ENCODE measurements around the gene IL1RAPL2. TPM values are rescaled to one million over a fixed set of nuclear protein-coding genes. Genes with fewer than 3 reads are reported as not detected.

The IL1RAPL2 gene
- total and polyA plus RNA-seq, 10 of the 15 experiments (the other 5 are each of a cell fraction or from before 2014, with no cell fraction given), result 0.19 TPM; not detected in 9

GRCh38 chrX:105609530-105609929 is 1043.5 kb downstream of the IL1RAPL2 start:
- H4K20me1 ChIP-seq (ENCODE audit: control insufficient read depth, insufficient read depth), result no peaks in the 10 kb centered on the region
- no peaks in the 10 kb centered on the region for H3K4me1 ChIP-seq (ENCODE audit: control insufficient read depth, insufficient read depth, low read length)
- ChIA-PET RAD21 (ENCODE audit: unreplicated experiment) (no interaction called here), SMC1A (ENCODE audit: uncharacterized antibody, unreplicated experiment) (no interaction called here), POLR2A (no interaction called here), CTCF (no interaction called here)
- no peak overlapping the region for H3K27ac ChIP-seq (ENCODE audit: control insufficient read depth, insufficient read depth)
- intact Hi-C loops (cut with micrococcal nuclease; ENCODE audit: unreplicated experiment) (no loop called here), in situ Hi-C loops (cut with MboI) (no loop called here)
- DNase-seq (ENCODE audit: low read depth, low spot score), result no peak
- H3K4me2 ChIP-seq (ENCODE audit: control insufficient read depth, insufficient read depth), result no peak overlapping the region
- H3K9ac ChIP-seq (ENCODE audit: control insufficient read depth, insufficient read depth, low read length), result no peak overlapping the region
- FAIRE-seq, result no peak
- no peak overlapping the region for H3K4me3 ChIP-seq
- BruUV-seq (replicated peaks), result no TSS peak
- H3K27me3 ChIP-seq (replicated peaks in 1 of 2; ENCODE audit: control insufficient read depth in 2 of 2, insufficient read depth in 2 of 2, low read length in 1 of 2), result no peaks in the 10 kb centered on the region
- H3K9me3 ChIP-seq (replicated peaks; ENCODE audit: control insufficient read depth, insufficient read depth, low read length), result no peaks in the 10 kb centered on the region
- no peak for TF ChIP-seq JUNB (IDR thresholded peaks at IDR 0.05)
- TF ChIP-seq ZBTB4 (CRISPR knock-in tag; IDR thresholded peaks at IDR 0.05), result no peak
- TF ChIP-seq NFYB (IDR thresholded peaks at IDR 0.05; ENCODE audit: insufficient read depth, low read depth, low read length), result no peak
- no peak for TF ChIP-seq RCOR1 (conservative IDR thresholded peaks at IDR 0.05; ENCODE audit: low read depth, low read length)
- no peak for TF ChIP-seq ATF7 (IDR thresholded peaks at IDR 0.05; ENCODE audit: low read depth)
- TF ChIP-seq TARDBP (IDR thresholded peaks at IDR 0.05; ENCODE audit: borderline replicate concordance), result no peak
- no peak for TF ChIP-seq SP1 (IDR thresholded peaks at IDR 0.05; ENCODE audit: low read depth, low read length)
- TF ChIP-seq ZBTB33 (IDR thresholded peaks at IDR 0.05), result no peak
- TF ChIP-seq IRF3 (IDR thresholded peaks at IDR 0.05), result no peak
- TF ChIP-seq SIX5 (IDR thresholded peaks at IDR 0.05; ENCODE audit: low read depth, low read length, severe bottlenecking), result no peak
- no peak for TF ChIP-seq EED (IDR thresholded peaks at IDR 0.05; ENCODE audit: low read depth)
- no peak for TF ChIP-seq YY1 (IDR thresholded peaks at IDR 0.05; ENCODE audit: low read depth, low read length)
- TF ChIP-seq POLR2AphosphoS5 (IDR thresholded peaks at IDR 0.05; ENCODE audit: low read length), result no peak
- TF ChIP-seq CBX3 (IDR thresholded peaks at IDR 0.05; ENCODE audit: borderline replicate concordance, low read depth), result no peak
- WGBS (ENCODE audit: insufficient coverage, insufficient replicate concordance, low lambda C conversion rate, missing lambda C conversion rate), result 11% methylated on average over 3 of the region's 3 CpGs
- no peak for ATAC-seq
- H3K36me3 ChIP-seq (ENCODE audit: control insufficient read depth in 2 of 2, insufficient read depth in 2 of 2, low read length in 1 of 2), result no peaks in the 10 kb centered on the region
- no peak overlapping the region for H2AFZ ChIP-seq (ENCODE audit: control insufficient read depth, low read depth, low read length)
- no peaks in the 10 kb centered on the region for H3K79me2 ChIP-seq (ENCODE audit: control insufficient read depth, insufficient read depth, low read length)
